HepG2 (cell line): Measurements from ENCODE around the gene TUBG2. TPM values are rescaled to one million over a fixed set of nuclear protein-coding genes. Genes with fewer than 3 reads are reported as not detected.

Source experiments
- ATF3 ChIP-seq: sonication (generic); formaldehyde crosslinking; IDR thresholded peaks from 2 replicates; pipeline ENCODE4 v1.4.0; 2020; ENCODE audit warnings: missing genetic modification reagents
- ELF3 ChIP-seq: IDR thresholded peaks from 2 replicates; pipeline ENCODE4 v1.6.1; 2016; ENCODE audit warnings: missing genetic modification reagents, missing compliant biosample characterization
- FOXO1 ChIP-seq: sonication (generic); formaldehyde crosslinking; IDR thresholded peaks from 2 replicates; pipeline ENCODE4 v1.4.0; 2020; ENCODE audit warnings: missing genetic modification reagents
- HDAC6 ChIP-seq: fragments of 200-600 bp; sonication (generic); IDR thresholded peaks from 2 replicates; pipeline ENCODE4 v1.7.0; 2017; ENCODE audit warnings: mild to moderate bottlenecking, antibody characterized with exemption, low read length, low read depth
- KIAA2018 ChIP-seq: sonication (generic); formaldehyde crosslinking; IDR thresholded peaks from 2 replicates; pipeline ENCODE4 v1.5.0; 2020; ENCODE audit warnings: mild to moderate bottlenecking, missing genetic modification reagents, borderline replicate concordance
- RAD21 ChIP-seq: fragments of 450-650 bp; formaldehyde crosslinking; IDR thresholded peaks from 2 replicates; pipeline ENCODE4 v1.5.0; 2020; ENCODE audit warnings: mild to moderate bottlenecking
- THAP8 ChIP-seq: sonication (generic); formaldehyde crosslinking; IDR thresholded peaks from 2 replicates; pipeline ENCODE4 v1.5.1; 2020; ENCODE audit warnings: missing genetic modification reagents, mild to moderate bottlenecking, borderline replicate concordance
- ZMAT5 ChIP-seq: sonication (generic); formaldehyde crosslinking; IDR thresholded peaks from 2 replicates; pipeline ENCODE4 v1.5.0; 2020; ENCODE audit warnings: mild to moderate bottlenecking, low read depth, missing genetic modification reagents, borderline replicate concordance
- ZNF430 ChIP-seq: sonication (generic); formaldehyde crosslinking; IDR thresholded peaks from 2 replicates; pipeline ENCODE4 v1.9.0; 2021; ENCODE audit warnings: mild to moderate bottlenecking, missing genetic modification reagents
- ZNF574 ChIP-seq: sonication (generic); formaldehyde crosslinking; IDR thresholded peaks from 2 replicates; pipeline ENCODE4 v1.4.0; 2020; ENCODE audit warnings: missing genetic modification reagents
- polyA plus RNA-seq, 8 experiments: library from polyadenylated mRNA; depleted of rRNA in 3 of 8; stranded (reverse) in 7 of 8; unstranded in 1 of 8; fragments of >200 nt; fragmentation: Illumina TruSeq in 4 of 8; extraction: Trizol in 4 of 8; gene quantifications; 2 replicates each; pipeline versions ENCODE4 v1.2.1 to v1.2.3, GENCODE V29; 2011 to 2016; ENCODE audit warnings: low read depth in 4 of 8, missing spikeins in 1 of 8, mixed read lengths in 1 of 8; ENCODE audit not compliant: insufficient read depth in 1 of 8
- total RNA-seq, 5 experiments: library from RNA; depleted of rRNA; stranded (reverse); fragments of >200 nt; fragmentation: Illumina TruSeq; extraction: Trizol; gene quantifications; 2 replicates each; pipeline ENCODE4 v1.2.3, GENCODE V29; 2016; ENCODE audit warnings: low read depth in 1 of 5
- TF ChIP-seq, protein P1 (sequence below): sonication (generic); formaldehyde crosslinking; IDR thresholded peaks from 2 replicates; pipeline ENCODE4 v1.8.0; 2022; ENCODE audit warnings: mild to moderate bottlenecking, missing genetic modification reagents, moderate library complexity
- TF ChIP-seq, protein P2 (sequence below): sonication (generic); formaldehyde crosslinking; IDR thresholded peaks from 2 replicates; pipeline ENCODE4 v1.5.1; 2020; ENCODE audit warnings: mild to moderate bottlenecking, missing genetic modification reagents, moderate library complexity

TUBG2 gene
- total and polyA plus RNA-seq, 2 of the 13 experiments (the other 11 are each of a cell fraction or from before 2014, with no cell fraction given): 16.0 to 42.3 TPM

- TF ChIP-seq THAP8 (CRISPR knock-in tag) (0 out of 2 replicates have a peak, but pooled peaks have one; percentile 54), ELF3 (peak; percentile 58; the same call in 1 of the 2 replicates), ZNF574 (CRISPR knock-in tag) (peak; percentile 77), RAD21 (CRISPR knock-in tag) (no peak; the same call in 1 of the 2 replicates), KIAA2018 (no peak), ZNF430 (peak; percentile 79), ATF3 (CRISPR knock-in tag) (no peak), HDAC6 (no peak), FOXO1 (peak; percentile 44; the same call in 1 of the 2 replicates), ZMAT5 (CRISPR knock-in tag) (no peak)
- TF ChIP-seq, protein P1, sequence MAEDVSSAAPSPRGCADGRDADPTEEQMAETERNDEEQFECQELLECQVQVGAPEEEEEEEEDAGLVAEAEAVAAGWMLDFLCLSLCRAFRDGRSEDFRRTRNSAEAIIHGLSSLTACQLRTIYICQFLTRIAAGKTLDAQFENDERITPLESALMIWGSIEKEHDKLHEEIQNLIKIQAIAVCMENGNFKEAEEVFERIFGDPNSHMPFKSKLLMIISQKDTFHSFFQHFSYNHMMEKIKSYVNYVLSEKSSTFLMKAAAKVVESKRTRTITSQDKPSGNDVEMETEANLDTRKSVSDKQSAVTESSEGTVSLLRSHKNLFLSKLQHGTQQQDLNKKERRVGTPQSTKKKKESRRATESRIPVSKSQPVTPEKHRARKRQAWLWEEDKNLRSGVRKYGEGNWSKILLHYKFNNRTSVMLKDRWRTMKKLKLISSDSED (CRISPR knock-in tag): no peak
- TF ChIP-seq, protein P2, sequence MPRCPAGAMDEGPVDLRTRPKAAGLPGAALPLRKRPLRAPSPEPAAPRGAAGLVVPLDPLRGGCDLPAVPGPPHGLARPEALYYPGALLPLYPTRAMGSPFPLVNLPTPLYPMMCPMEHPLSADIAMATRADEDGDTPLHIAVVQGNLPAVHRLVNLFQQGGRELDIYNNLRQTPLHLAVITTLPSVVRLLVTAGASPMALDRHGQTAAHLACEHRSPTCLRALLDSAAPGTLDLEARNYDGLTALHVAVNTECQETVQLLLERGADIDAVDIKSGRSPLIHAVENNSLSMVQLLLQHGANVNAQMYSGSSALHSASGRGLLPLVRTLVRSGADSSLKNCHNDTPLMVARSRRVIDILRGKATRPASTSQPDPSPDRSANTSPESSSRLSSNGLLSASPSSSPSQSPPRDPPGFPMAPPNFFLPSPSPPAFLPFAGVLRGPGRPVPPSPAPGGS (CRISPR knock-in tag): peak; percentile 71; the same call in 1 of the 2 replicates
These were observed at the start of gene TUBG2 (continued) for GRCh38 chr17:42659079-42659931.
